Lower leg skin (tissue), 3 donors: ENCODE measurements around the gene SRRM3.

ENCODE experiments used
- CTCF ChIP-seq, 3 donors: fragments of 450-650 bp; IDR thresholded peaks; one replicate each; pipeline ENCODE4 v1.5.1; 2016; ENCODE audit warnings: antibody characterized with exemption in 3 of 3, mild to moderate bottlenecking in 3 of 3, moderate library complexity in 2 of 3
- POLR2A ChIP-seq, 2 donors: fragments of 450-650 bp; IDR thresholded peaks; one replicate each; pipeline ENCODE4 v1.6.1; 2016 to 2017; ENCODE audit warnings: antibody characterized with exemption in 2 of 2, mild to moderate bottlenecking in 1 of 2, moderate library complexity in 1 of 2

- no peak for TF ChIP-seq CTCF (IDR thresholded peaks at IDR 0.05)
- no peak for TF ChIP-seq POLR2A (IDR thresholded peaks at IDR 0.05)
Measured at GRCh38 chr7:76173566-76174205, 28.0 kb upstream of the SRRM3 start.
